ENCODE data around the gene OXSR1.

- TF ChIP-seq CTCF (IDR thresholded peaks at IDR 0.05 in 4 of 5, conservative IDR thresholded peaks at IDR 0.05 in 1 of 5) (no peak), POLR2A (IDR thresholded peaks at IDR 0.05) (no peak)
Measured at GRCh38 chr3:38170722-38171121, 5.4 kb downstream of the OXSR1 start.
